Activated T-cell treated with anti-CD3 and anti-CD28 coated beads, Interleukin-2, amount 50 U/mL, for 24 hours (primary cell): ENCODE results near the gene LRRIQ3.
A peak's percentile ranks its signal among the peaks of the same experiment; 100 is the strongest.

Source experiments
- DNase-seq: peaks from one replicate; pipeline ENCODE4 v3.0.0-alpha.2; 2020
- H3K27ac Mint-ChIP-seq: 2 replicates; pipeline ENCODE4 v1.8.0; 2020; ENCODE audit warnings: mild to moderate bottlenecking, mixed read lengths
- H3K27me3 Mint-ChIP-seq: 2 replicates; pipeline ENCODE4 v1.8.0; 2020; ENCODE audit warnings: mixed read lengths
- H3K36me3 Mint-ChIP-seq: 2 replicates; pipeline ENCODE4 v1.8.0; 2020; ENCODE audit warnings: low read depth, mixed read lengths
- H3K4me1 Mint-ChIP-seq: 2 replicates; pipeline ENCODE4 v1.8.0; 2020; ENCODE audit warnings: low read depth, mixed read lengths
- H3K4me3 Mint-ChIP-seq: 2 replicates; pipeline ENCODE4 v1.8.0; 2020; ENCODE audit warnings: mild to moderate bottlenecking, moderate library complexity, mixed read lengths
- H3K9me3 Mint-ChIP-seq: 2 replicates; pipeline ENCODE4 v1.8.0; 2020; ENCODE audit warnings: mixed read lengths

Gene LRRIQ3

DNA sequence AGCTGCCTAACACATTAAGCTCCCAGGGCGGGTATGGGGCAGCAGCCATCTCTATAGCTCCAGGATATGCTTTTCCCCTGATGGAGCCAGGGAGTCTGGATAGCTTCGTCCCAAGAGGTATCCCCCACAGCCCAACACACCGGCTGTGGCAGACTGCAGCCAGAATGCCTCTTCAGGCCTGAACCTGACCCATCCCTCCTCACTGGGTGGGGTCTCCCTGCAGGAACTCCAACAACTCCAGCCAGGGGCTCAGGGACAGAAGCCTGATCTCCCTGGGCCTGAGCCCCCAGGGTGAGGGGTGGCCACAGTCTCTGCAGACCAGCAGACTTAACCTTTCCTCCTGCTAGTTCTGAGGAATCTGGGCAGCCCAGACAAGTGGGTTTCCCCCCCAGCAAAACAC is 159.9 kb downstream of the LRRIQ3 start:
- Mint-ChIP-seq H3K27ac (no peak overlapping the region), H3K4me3 (no peak overlapping the region), H3K36me3 (no peaks in the 10 kb centered on the region), H3K27me3 (no peaks in the 10 kb centered on the region), H3K9me3 (peaks cover 12% of the 10 kb centered on the region), H3K4me1 (no peaks in the 10 kb centered on the region)
- DNase-seq = no peak

GRCh38 chr1:74012583-74012982 is 185.4 kb downstream of the LRRIQ3 start:
- no peaks in the 10 kb centered on the region for H3K36me3 Mint-ChIP-seq
- DNase-seq = no peak
- H3K27me3 Mint-ChIP-seq = no peaks in the 10 kb centered on the region
- no peaks in the 10 kb centered on the region for H3K9me3 Mint-ChIP-seq
- no peak overlapping the region for H3K27ac Mint-ChIP-seq
- H3K4me1 Mint-ChIP-seq = peaks cover 12% of the 10 kb centered on the region
- H3K4me3 Mint-ChIP-seq = no peak overlapping the region

- H3K4me1 Mint-ChIP-seq = peaks cover 12% of the 10 kb centered on the region
Measured at GRCh38 chr1:74011736-74012135, 186.2 kb downstream of the LRRIQ3 start.

GRCh38 chr1:74010206-74010605 is 187.8 kb downstream of the LRRIQ3 start:
- no peak for DNase-seq
- peaks cover 12% of the 10 kb centered on the region for H3K4me1 Mint-ChIP-seq
- no peaks in the 10 kb centered on the region for H3K36me3 Mint-ChIP-seq
- H3K27ac Mint-ChIP-seq = no peak overlapping the region
- H3K4me3 Mint-ChIP-seq = peak overlapping the region; percentile 45
- H3K27me3 Mint-ChIP-seq = no peaks in the 10 kb centered on the region
- no peaks in the 10 kb centered on the region for H3K9me3 Mint-ChIP-seq

More at GRCh38 chr1:74011736-74012135, 186.2 kb downstream of the LRRIQ3 start:
- DNase-seq = no peak
- Mint-ChIP-seq H3K9me3 (no peaks in the 10 kb centered on the region), H3K4me3 (no peak overlapping the region), H3K36me3 (no peaks in the 10 kb centered on the region), H3K27ac (no peak overlapping the region), H3K27me3 (no peaks in the 10 kb centered on the region)

GRCh38 chr1:74005533-74005932 is 192.4 kb downstream of the LRRIQ3 start:
- Mint-ChIP-seq H3K9me3 (no peaks in the 10 kb centered on the region), H3K27ac (no peak overlapping the region), H3K4me3 (no peak overlapping the region), H3K36me3 (no peaks in the 10 kb centered on the region), H3K27me3 (no peaks in the 10 kb centered on the region), H3K4me1 (peaks cover 10% of the 10 kb centered on the region)
- DNase-seq = no peak

DNA sequence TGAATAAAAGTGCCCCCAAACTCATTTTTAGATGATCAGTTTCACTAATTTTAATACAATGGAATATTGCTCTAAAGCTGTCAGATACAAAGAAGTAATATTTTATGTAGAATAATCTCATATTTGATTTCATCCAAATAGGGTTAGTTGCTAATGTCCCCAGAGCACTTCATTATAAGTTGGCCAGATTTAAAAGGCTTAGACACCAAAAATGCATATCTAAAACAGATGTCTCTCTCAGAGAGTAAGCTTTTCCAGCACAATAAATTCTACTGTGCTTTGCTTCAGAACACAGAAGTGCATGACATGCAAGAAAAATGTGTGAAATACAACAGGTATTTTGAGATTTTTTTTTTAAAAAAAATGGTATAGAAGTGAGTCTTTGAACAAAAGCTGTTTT is 194.2 kb downstream of the LRRIQ3 start:
- Mint-ChIP-seq H3K27me3 (no peaks in the 10 kb centered on the region), H3K9me3 (no peaks in the 10 kb centered on the region), H3K36me3 (no peaks in the 10 kb centered on the region), H3K4me3 (no peak overlapping the region), H3K27ac (no peak overlapping the region), H3K4me1 (no peaks in the 10 kb centered on the region)
- DNase-seq = no peak

GRCh38 chr1:73998348-73998959 is 199.5 kb downstream of the LRRIQ3 start:
- no peak for DNase-seq

GRCh38 chr1:73980324-73981040 is 217.5 kb downstream of the LRRIQ3 start:
- Mint-ChIP-seq H3K4me3 (no peak overlapping the region), H3K36me3 (no peaks in the 10 kb centered on the region), H3K27ac (no peak overlapping the region), H3K9me3 (no peaks in the 10 kb centered on the region), H3K27me3 (no peaks in the 10 kb centered on the region), H3K4me1 (no peaks in the 10 kb centered on the region)
- no peak for DNase-seq

More at GRCh38 chr1:73998348-73998959, 199.5 kb downstream of the LRRIQ3 start:
- Mint-ChIP-seq H3K27me3 (peaks cover 4% of the 10 kb centered on the region), H3K4me1 (no peaks in the 10 kb centered on the region), H3K4me3 (no peak overlapping the region), H3K27ac (no peak overlapping the region), H3K9me3 (no peaks in the 10 kb centered on the region), H3K36me3 (no peaks in the 10 kb centered on the region)

GRCh38 chr1:73979684-73980083 is 218.3 kb downstream of the LRRIQ3 start:
- DNase-seq = no peak
- Mint-ChIP-seq H3K4me1 (no peaks in the 10 kb centered on the region), H3K36me3 (no peaks in the 10 kb centered on the region), H3K9me3 (no peaks in the 10 kb centered on the region), H3K27me3 (no peaks in the 10 kb centered on the region), H3K4me3 (no peak overlapping the region), H3K27ac (no peak overlapping the region)

DNA sequence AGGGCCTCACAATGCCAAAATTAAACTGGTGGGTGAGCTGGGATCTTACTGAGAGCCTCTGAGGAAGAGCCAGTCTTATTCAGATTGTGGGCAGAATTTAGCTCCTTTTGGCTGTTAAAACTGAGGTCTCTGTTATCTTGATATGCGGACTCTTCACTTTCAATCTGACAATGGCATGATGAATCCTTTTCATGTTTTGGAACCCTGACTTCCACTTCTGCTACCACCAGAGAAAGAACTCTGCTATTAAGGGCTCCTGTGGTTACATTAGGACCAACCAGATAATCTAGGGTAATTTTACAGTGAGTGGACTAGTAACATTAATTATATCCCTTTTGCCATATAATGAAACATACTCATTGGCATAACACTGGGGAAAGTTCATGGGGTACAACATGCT is 219.0 kb downstream of the LRRIQ3 start:
- Mint-ChIP-seq H3K27me3 (no peaks in the 10 kb centered on the region), H3K4me3 (no peak overlapping the region), H3K27ac (no peak overlapping the region), H3K36me3 (no peaks in the 10 kb centered on the region), H3K9me3 (no peaks in the 10 kb centered on the region), H3K4me1 (no peaks in the 10 kb centered on the region)
- DNase-seq = no peak
